Measurements from ENCODE around the gene CXorf38. TPM values are rescaled to one million over a fixed set of nuclear protein-coding genes. Genes with fewer than 3 reads are reported as not detected.

CXorf38 gene
- total RNA-seq, 4 donors from 2014 or later, result 11.4 to 41.3 (median 22.5) TPM

DNA sequence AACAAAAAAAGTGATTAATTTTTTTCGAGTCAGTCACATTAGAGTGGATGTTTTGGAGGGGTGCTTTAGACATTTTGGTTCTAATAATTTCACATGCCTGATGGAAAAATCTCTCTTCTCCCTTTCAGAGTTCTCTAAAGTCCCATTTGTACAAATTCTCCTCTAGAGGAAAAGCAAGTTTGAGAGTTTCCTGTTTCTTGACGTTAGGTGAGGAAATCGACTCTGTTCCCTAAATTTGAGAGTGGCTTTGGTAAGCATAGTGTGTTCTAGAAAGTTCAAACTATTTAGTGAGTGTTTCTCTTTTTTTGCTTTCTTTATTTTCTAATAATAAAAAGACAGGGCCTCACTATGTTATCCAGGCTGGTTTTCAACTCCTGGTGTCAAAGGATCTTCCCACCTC is 68.2 kb downstream of the CXorf38 start:
- Histone ChIP-seq H3K27ac (no peak overlapping the region), H3K4me1 (peaks cover 0 to 7% (median 0%) of the 10 kb centered on the region in 4 donors)

GRCh38 chrX:40578039-40578695 is 69.2 kb downstream of the CXorf38 start:
- TF ChIP-seq POLR2A (IDR thresholded peaks at IDR 0.05) (no peak), CTCF (IDR thresholded peaks at IDR 0.05) (no peak)
- DNase-seq, result no peak
- Histone ChIP-seq H3K27ac (no peak overlapping the region), H3K27me3 (no peaks in the 10 kb centered on the region), H3K4me1 (peaks cover 0 to 7% (median 0%) of the 10 kb centered on the region in 4 donors), H3K9me3 (no peaks in the 10 kb centered on the region), H3K4me3 (no peak overlapping the region), H3K36me3 (no peaks in the 10 kb centered on the region)

More for the DNA sequence above, 68.2 kb downstream of the CXorf38 start:
- no peaks in the 10 kb centered on the region for H3K36me3 ChIP-seq
- no peak overlapping the region for H3K4me3 ChIP-seq
- no peaks in the 10 kb centered on the region for H3K27me3 ChIP-seq
- no peak for TF ChIP-seq POLR2A (IDR thresholded peaks at IDR 0.05)
- no peak for TF ChIP-seq CTCF (IDR thresholded peaks at IDR 0.05)
- DNase-seq, result no peak
- H3K9me3 ChIP-seq, result no peaks in the 10 kb centered on the region

Other genes with a start within 250 kb of the CXorf38 start
- gene ATP6AP2, start 66.6 kb downstream of the CXorf38 start, total RNA-seq, result 10 to 100 TPM; 11.6 to 76.0 (median 50.8) TPM
- not detected for gene MPC1L, start 24.1 kb downstream of the CXorf38 start, total RNA-seq
- 10 to 100 TPM; 33.8 to 98.1 (median 83.2) TPM for gene MED14, start 88.0 kb upstream of the CXorf38 start, total RNA-seq